HuH-7.5 (cell line): ENCODE results near the gene TMEM255B.
"Not testable (repeated sequence)": the region's sequence is repeated elsewhere in the genome, so short reads cannot be mapped to it uniquely, and the experiment has no call there.

ENCODE experiments used
- DNase-seq: peaks from one replicate; pipeline ENCODE4 v3.0.0; 2011; ENCODE audit warnings: low spot score

TMEM255B gene

DNA sequence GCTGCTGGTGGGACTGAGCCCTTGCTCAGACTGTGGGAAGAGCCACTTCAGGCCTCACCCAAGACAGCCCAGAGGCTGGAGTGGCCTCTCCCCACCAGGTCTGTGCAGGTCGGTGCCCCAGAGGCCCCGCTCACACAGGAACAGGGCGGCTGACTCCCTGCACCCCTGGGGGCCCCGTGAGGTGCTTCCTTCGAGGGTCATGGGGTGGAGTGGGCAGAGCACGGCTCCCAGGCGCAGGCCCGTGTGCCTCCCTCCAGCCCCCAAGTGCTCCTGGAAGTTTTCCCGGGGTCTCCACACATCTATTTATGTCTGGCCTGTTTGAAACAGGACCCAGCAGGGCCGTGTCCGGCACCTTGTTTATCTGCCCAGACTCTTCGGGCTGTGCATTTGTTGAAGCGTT lies 9.5 kb upstream of the TMEM255B start:
- DNase-seq, result no peak

DNA sequence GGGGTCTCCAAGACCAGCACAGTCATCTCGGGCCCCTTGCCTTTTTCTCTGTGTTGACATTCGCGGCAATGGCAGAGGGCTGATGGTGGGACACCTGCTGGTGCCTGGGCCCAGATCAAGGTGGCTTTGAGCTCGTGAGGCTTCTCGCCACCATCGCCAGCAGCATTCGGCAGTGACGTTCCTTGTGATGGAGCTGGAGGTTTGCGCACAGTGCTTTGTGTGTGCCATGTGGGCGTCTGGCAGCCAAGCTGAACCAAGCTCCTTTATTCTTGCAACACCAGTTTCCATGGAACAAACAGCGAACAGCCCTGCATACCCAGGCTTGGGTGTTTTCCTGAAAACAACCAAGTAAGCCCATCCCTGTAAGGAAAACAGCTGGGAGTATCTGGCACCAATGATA lies 9.1 kb upstream of the TMEM255B start:
- DNase-seq, result no peak

DNA sequence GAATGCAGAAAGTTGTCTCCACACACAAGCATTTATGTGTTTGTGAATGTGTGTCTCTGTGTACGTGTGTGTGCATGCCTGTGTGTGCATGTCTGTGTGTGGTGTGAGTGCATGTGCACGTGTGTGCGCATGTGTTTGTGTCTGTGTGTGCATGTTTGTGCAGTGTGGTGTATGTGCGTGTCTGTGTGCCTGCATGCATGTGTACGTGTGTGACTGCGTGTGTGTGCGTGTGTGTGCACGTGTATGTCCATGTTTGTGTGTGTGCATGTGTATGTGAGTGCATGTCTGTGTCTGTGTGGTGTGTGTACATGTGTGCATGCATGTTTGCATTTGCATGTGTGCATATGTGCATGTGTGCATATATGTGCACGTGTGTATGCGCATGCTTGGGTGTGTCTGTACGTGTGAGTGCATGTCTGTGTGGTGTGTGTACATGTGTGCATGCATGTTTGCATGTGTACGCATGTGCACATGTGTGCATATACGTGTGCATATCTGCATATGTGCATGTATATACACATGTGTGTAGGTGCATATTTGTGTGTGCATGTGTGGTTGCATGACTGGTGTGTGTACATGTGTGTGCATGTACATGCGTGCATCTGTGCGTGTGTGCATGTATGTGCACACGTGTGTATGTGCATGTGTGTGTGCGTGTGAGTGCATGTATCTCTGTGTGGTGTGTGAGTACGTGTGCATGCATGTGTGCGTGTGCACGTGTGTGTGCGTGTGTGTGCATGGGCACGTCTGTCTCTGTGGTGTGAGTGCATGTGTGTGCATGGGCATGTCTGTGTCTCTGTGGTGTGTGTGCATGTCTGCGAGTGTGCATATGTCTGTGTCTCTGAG lies 8.2 kb upstream of the TMEM255B start:
- no peak for DNase-seq

DNA sequence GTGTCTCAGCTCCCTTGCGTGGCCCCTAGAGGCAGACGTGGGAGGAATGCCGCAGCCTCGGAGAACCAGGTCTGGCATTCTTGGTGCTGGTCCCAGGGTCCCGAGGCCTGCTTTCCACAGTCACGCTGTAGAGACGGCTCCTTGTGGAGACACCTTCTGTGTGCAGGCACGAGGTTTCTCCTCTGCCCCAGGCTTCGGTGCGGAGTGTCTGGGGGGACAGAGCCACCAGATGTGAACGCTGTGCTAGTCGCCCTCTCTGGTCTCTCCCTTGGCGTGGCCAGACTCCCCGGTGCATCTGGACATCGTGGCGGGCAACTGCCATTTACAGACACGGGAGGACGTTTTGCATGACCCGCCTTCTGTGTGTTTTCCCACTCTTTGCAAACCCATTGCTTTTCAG lies 7.5 kb upstream of the TMEM255B start:
- no peak for DNase-seq

GRCh38 chr13:113752211-113752986 lies 6.6 kb upstream of the TMEM255B start:
- not testable (repeated sequence) for DNase-seq

GRCh38 chr13:113753171-113753570 lies 5.9 kb upstream of the TMEM255B start:
- no peak for DNase-seq

DNA sequence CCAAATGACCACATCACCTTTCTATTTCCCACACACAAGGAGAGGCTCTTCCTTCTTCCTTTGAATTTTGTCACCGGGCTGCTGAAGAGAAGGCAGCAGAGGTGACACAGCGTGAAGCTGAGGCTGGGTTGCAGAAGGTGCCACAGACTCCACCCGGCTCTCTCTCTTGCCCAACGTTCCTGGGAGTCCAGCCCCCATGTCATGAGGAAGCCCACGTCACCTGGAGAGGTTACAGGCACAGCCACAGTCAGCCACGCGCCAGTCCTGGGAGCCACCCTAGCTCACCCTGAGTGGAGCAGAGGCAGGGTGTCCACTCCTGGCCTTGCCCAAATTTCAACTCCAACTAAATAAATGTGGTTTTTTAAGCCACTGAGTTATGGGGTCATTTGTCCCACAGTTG lies 4.8 kb upstream of the TMEM255B start:
- DNase-seq, result no peak

- no peak for DNase-seq
These were observed 4.3 kb upstream of the TMEM255B start for GRCh38 chr13:113754691-113755090.

DNA sequence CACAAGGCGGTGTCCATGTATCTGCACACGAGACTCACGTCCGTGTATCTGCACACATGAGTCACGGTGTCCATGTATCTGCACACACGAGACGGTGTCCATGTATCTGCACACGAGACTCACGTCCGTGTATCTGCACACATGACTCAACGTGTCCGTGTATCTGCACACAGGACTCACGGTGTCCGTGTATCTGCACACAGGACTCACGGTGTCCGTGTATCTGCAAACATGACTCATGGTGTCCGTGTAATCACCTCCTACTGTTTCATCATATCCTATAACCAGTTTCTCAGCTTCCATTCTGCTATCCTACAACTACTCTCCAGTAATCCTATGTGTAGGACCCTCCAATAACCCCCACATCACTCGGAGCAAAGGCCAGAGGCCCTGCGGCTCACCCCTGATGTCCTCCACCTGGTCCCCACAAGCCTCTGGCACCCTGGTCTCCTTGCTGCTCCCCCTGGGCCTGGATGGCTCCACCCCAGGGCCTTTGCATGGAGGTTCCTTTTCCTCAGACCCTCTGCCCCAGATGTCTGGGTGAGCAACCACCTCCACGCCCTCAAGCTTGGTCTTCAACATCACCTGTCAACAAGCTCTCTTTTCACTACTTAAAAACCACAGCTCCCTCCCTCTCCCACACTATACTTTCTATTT lies 2.5 kb upstream of the TMEM255B start:
- DNase-seq, result no peak

- DNase-seq, result no peak
These were observed 605 bp downstream of the TMEM255B start for GRCh38 chr13:113759525-113760137.

- DNase-seq, result no peak
These were observed 2.1 kb downstream of the TMEM255B start for GRCh38 chr13:113761136-113761535.

DNA sequence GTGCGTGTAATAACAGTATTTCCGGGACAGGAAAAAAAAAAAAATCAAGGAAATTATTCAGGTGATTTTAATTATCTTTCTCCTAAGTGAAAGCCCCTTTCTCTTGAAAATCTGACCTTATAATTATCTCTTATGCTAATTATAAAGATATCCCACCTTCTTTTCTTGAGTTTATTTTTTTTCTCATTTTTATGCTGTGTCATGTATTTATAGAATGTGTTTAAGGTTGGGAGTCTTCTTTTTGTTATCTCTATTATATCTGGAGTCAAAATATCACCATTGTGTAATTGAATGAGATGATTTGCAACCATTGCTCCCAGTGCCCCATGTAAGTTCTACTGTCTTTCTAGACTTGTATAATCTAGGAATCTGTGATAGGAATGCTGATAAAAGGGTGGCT lies 3.0 kb downstream of the TMEM255B start:
- no peak for DNase-seq

- DNase-seq, result no peak
These were observed 3.5 kb downstream of the TMEM255B start for GRCh38 chr13:113762538-113762937.

GRCh38 chr13:113763254-113763653 lies 4.2 kb downstream of the TMEM255B start:
- DNase-seq, result no peak

DNA sequence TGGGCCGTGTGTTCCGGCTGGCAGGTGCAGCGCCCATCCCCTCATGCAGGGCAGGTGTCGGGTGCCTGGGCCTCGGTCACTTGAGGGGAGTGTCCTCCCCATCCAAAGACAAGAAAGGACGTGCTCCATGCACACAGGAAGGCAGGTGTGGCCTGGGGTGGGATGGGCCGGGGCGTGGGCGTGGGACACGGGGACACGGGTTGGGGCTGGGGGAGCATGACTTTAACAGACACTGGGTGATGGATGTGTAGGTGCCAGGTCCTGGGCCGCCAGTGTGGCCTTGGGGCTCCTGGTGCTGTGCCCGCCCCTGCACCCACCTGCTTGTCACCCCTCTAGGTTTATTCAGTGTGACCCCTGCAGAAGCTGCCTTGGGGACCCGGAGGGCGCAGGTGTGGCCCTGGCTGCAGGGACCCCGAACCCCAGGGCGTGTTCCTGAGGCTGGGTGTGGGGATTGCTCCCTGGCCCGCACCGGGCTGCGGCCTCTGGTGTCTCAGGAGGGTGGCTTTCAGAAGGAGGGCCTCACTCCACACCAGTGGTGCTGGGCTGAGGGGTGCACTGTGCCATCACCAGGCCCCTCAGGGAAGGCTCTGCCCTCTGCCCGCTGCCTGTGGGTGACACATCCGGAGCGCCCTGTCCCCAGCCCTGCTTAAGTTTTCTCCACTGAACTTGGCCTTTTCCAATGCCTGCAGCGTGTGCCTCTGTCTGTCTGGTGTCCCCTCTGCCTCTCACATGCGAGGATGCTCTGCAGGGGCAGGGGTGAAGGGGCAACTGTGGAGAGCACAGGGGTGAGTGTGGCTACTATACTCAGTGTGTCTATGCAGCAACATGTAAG lies 5.2 kb downstream of the TMEM255B start:
- DNase-seq, result no peak

DNA sequence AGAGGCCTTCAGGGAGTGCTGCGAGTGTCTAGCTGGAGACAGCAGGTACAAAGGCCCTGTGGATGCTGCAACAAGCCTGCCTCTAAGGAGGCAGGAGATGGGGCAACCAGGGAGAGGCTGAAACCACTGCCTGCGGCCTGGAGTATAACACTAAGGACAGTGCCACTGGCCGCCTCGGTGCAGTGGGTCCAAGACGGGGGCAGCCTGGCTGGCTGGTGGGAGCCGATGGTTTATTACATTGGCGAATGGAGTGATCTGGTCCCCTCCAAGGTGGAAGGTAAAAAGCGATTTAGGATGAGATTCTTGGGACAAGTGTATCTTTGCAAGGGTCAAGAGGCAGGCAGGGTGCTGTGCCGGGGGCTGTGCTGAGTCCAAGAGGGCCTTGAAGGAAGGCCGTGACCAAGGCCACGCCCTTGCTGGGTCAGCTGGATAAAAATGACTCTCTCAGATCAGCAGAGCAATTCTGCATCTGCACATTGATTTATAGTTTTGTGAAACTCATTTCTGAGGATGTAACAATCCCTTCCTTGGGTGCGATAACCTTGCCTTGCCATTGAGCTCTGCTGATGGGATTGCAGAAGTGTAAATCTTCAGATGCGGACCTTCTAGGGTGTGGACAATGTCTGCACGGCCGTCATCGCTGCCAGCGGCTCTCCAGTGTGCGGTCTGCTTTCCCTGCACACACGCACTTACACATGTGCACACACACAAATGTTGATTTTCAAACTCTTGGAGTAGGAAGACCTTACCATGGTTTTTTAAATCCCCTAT lies 6.0 kb downstream of the TMEM255B start:
- DNase-seq, result no peak

GRCh38 chr13:113765564-113765910 lies 6.5 kb downstream of the TMEM255B start:
- no peak for DNase-seq

GRCh38 chr13:113766035-113766800 lies 7.2 kb downstream of the TMEM255B start:
- DNase-seq, result no peak

DNA sequence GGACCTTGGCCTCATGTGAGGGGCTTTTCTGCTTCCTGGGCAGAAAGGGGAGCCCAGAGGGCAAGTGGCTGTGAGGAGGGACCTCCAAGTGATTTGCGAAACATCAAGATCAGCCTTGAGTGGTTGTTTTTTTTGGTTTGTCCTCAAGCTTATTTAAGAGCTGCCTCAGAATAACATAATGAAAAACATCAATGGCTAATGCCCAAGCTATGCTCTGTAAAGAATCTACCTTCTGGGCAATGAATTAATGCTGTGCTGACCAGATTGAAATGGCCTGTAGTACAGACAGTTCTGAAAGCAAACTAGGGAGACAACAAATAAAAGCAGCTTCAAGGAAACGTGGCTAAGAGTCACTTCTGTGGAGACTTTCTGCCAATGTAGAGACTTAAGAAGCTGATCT lies 8.3 kb downstream of the TMEM255B start:
- no peak for DNase-seq
